ENCODE data around the gene OARD1. TPM values are rescaled to one million over a fixed set of nuclear protein-coding genes. Genes with fewer than 3 reads are reported as not detected.

OARD1 gene
- total RNA-seq, 2 donors from 2014 or later: 15.0 to 27.4 TPM

DNA sequence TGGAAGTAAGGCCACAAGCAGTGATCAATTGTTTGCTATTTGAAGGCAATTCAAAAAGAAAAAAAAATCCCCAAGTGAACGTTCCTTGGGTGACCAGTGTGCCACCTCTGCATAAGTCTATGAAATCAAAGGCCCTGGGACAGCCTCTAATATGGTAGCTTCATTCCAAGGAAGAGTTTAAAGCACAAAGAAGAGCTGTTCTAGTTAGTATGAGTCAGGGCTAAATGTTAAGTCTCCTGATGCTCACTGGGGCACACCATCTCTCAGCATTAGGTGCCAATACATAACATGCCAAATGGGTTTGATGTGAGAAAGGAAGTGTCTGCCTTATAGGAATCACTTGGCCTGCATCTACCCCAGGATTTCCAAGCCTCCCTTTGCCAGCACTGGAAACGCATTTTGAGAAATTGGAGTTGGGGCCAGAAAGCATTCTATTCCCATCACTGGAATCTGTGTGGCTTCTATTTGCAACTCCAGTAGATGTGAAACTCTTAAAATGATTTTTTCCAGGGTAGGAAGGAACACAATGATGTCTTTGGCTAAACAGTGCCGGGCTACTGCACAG is 46.1 kb downstream of the OARD1 start:
- intact Hi-C loops (cut with DNase I): no loop called here

DNA sequence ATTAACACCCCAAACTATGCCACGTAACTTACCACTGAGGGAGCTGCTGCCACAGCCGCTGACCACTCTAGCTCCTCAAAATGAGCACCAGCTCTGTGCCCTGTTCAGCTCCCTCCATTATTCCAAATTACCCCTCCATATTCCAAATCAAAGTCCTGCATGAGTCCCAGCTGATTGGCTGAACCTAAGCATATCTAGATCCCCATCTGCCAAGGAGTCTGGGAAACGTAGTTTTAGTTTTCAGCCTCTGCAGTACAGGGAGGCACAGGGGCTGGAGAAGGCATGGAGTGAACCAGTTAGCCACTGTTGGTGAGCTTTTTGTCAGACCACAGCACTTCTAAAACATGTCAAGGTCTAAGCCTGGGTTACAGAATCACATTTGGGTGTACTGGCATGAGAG is 49.0 kb downstream of the OARD1 start:
- Histone ChIP-seq H3K27me3 (no peaks in the 10 kb centered on the region), H3K36me3 (replicated peaks in 1 of 2; ENCODE audit: insufficient read depth in 1 of 2, low read depth in 2 of 2) (no peaks in the 10 kb centered on the region), H3K27ac (peak overlapping the region in 2 of 4 donors; percentile 2 to 36), H3K9me3 (no peaks in the 10 kb centered on the region), H3K4me1 (peaks cover 68% of the 10 kb centered on the region), H3K4me3 (no peak overlapping the region)
- intact Hi-C loops (cut with DNase I): loop anchor here (5.0 kb wide), 1 partner anchor 131 kb away; no protein-coding TSS in a partner anchor
- DNase-seq: no peak
- no peak for ATAC-seq
- 80 to 84% methylated on average over 3 of the region's 3 CpGs for WGBS, 2 donors
- TF ChIP-seq, protein P1, sequence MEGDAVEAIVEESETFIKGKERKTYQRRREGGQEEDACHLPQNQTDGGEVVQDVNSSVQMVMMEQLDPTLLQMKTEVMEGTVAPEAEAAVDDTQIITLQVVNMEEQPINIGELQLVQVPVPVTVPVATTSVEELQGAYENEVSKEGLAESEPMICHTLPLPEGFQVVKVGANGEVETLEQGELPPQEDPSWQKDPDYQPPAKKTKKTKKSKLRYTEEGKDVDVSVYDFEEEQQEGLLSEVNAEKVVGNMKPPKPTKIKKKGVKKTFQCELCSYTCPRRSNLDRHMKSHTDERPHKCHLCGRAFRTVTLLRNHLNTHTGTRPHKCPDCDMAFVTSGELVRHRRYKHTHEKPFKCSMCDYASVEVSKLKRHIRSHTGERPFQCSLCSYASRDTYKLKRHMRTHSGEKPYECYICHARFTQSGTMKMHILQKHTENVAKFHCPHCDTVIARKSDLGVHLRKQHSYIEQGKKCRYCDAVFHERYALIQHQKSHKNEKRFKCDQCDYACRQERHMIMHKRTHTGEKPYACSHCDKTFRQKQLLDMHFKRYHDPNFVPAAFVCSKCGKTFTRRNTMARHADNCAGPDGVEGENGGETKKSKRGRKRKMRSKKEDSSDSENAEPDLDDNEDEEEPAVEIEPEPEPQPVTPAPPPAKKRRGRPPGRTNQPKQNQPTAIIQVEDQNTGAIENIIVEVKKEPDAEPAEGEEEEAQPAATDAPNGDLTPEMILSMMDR (IDR thresholded peaks at IDR 0.05): no peak
- TF ChIP-seq POLR2A (IDR thresholded peaks at IDR 0.05): no peak

More for the DNA sequence above, 46.1 kb downstream of the OARD1 start:
- Histone ChIP-seq H3K27ac (peak overlapping the region in 2 of 4 donors; percentile 9 to 84), H3K9me3 (no peaks in the 10 kb centered on the region), H3K4me3 (no peak overlapping the region), H3K27me3 (no peaks in the 10 kb centered on the region), H3K4me1 (peaks cover 57% of the 10 kb centered on the region), H3K36me3 (replicated peaks in 1 of 2; ENCODE audit: insufficient read depth in 1 of 2, low read depth in 2 of 2) (peaks cover 0 to 2% of the 10 kb centered on the region in 2 donors)
- TF ChIP-seq, protein P1 (IDR thresholded peaks at IDR 0.05): no peak
- no peak for TF ChIP-seq POLR2A (IDR thresholded peaks at IDR 0.05)
- DNase-seq: no peak
- no peak for ATAC-seq
- WGBS, 2 donors: 61 to 67% methylated on average over 3 of the region's 3 CpGs

DNA sequence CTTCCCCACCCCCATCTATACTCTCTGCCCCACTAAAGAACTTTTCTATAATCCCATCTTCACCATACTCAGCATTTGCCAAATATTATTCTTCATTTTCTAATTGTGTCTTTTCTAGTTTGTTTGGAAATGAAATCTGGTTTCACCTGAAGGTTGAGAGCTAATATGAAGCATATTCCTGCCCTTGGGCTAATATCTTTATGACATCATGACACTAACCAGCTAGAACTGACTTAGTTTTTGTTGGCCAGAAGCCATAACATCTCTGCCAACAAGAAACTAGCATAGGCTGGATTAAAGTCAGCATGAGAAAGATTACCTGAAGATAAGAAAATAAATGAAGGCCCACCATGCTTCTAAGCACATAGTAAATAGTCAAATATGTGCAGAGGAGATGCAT is 49.9 kb downstream of the OARD1 start:
- Histone ChIP-seq H3K27ac (peak overlapping the region in 3 of 4 donors; percentile 18 to 62 (median 36)), H3K36me3 (replicated peaks in 1 of 2; ENCODE audit: insufficient read depth in 1 of 2, low read depth in 2 of 2) (no peaks in the 10 kb centered on the region), H3K4me1 (peaks cover 68% of the 10 kb centered on the region), H3K9me3 (no peaks in the 10 kb centered on the region), H3K27me3 (no peaks in the 10 kb centered on the region), H3K4me3 (no peak overlapping the region)
- TF ChIP-seq, protein P1 (IDR thresholded peaks at IDR 0.05): no peak
- no peak for TF ChIP-seq POLR2A (IDR thresholded peaks at IDR 0.05)
- DNase-seq (no peak), ATAC-seq (peak; percentile 35)
- intact Hi-C loops (cut with DNase I): loop anchor here (5.0 kb wide), 1 partner anchor 130 kb away; no protein-coding TSS in a partner anchor

DNA sequence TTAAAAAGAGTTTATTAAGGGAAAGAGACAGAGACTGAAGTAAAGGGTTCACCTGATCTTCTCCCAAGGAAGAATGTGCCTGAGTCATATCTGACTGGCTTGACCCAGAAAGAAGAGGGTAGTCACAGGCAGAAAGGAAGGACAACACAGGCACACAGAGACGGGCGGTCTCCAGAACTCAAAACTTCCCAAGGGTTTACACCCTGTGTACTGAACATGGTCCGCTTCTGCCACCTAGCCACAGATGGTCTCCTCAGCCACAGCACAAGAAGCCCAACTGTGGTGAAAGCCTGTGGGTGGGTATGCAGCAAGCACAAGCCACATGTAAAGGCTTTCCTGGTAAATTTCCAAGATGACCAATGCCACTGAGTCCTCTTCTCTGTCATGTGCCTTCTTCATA is 50.3 kb downstream of the OARD1 start:
- H3K27ac ChIP-seq: peak overlapping the region in 3 of 4 donors; percentile 18 to 62 (median 36)
- intact Hi-C loops (cut with DNase I): loop anchor here (5.0 kb wide), 1 partner anchor 130 kb away; no protein-coding TSS in a partner anchor

More for the DNA sequence above, 50.3 kb downstream of the OARD1 start:
- no peaks in the 10 kb centered on the region for H3K9me3 ChIP-seq
- H3K27me3 ChIP-seq: no peaks in the 10 kb centered on the region
- peak; percentile 90 for ATAC-seq
- TF ChIP-seq, protein P1 (IDR thresholded peaks at IDR 0.05): peak; percentile 17 to 75 (median 67)
- no peak for TF ChIP-seq POLR2A (IDR thresholded peaks at IDR 0.05)
- peak; percentile 76 to 86 (median 83) for DNase-seq
- H3K4me3 ChIP-seq: no peak overlapping the region
- H3K4me1 ChIP-seq: peaks cover 68% of the 10 kb centered on the region
- 27 to 34% methylated on average over 3 of the region's 3 CpGs for WGBS, 2 donors
- no peaks in the 10 kb centered on the region for H3K36me3 ChIP-seq (replicated peaks in 1 of 2; ENCODE audit: insufficient read depth in 1 of 2, low read depth in 2 of 2)

All from body of pancreas (tissue), 4 donors.